Esophagus squamous epithelium (tissue), 5 donors: ENCODE results near the gene CCDC102A. TPM values are rescaled to one million over a fixed set of nuclear protein-coding genes. Genes with fewer than 3 reads are reported as not detected.
"Not testable (repeated sequence)": the region's sequence is repeated elsewhere in the genome, so short reads cannot be mapped to it uniquely, and the experiment has no call there.

Source experiments
- DNase-seq: peaks from one replicate; lab custom pipeline; 2025; lab: John Stamatoyannopoulos, UW
- H3K27ac ChIP-seq, 4 donors: fragments of 200-600 bp; sonication (generic); one replicate each; pipeline ENCODE4 v1.5.1; 2016 to 2019; ENCODE audit warnings: mild to moderate bottlenecking in 1 of 4
- H3K27me3 ChIP-seq, 4 donors: fragments of 200-600 bp; sonication (generic); 1 replicate in 3 of 4; 2 replicates in 1 of 4; pipeline versions ENCODE4 v1.5.1 to v1.6.0; 2017 to 2021; ENCODE audit warnings: antibody characterized with exemption in 1 of 4
- H3K36me3 ChIP-seq, 3 donors: fragments of 200-600 bp; sonication (generic); one replicate each; pipeline ENCODE4 v1.5.1; 2016 to 2019
- H3K4me1 ChIP-seq, 3 donors: fragments of 200-600 bp; sonication (generic); one replicate each; pipeline ENCODE4 v1.5.1; 2017 to 2019
- H3K4me3 ChIP-seq, 4 donors: fragments of 200-600 bp; sonication (generic); 1 replicate in 3 of 4; 2 replicates in 1 of 4; pipeline ENCODE4 v1.5.1; 2016 to 2019; ENCODE audit warnings: mild to moderate bottlenecking in 2 of 4, moderate library complexity in 1 of 4
- H3K9me3 ChIP-seq, 3 donors: fragments of 200-600 bp; sonication (generic); one replicate each; pipeline ENCODE4 v1.5.1; 2016 to 2019
- POLR2A ChIP-seq, 4 donors: fragments of 450-650 bp; IDR thresholded peaks; one replicate each; pipeline ENCODE4 v1.6.1; 2017; ENCODE audit warnings: antibody characterized with exemption in 4 of 4, mild to moderate bottlenecking in 4 of 4, moderate library complexity in 3 of 4
- WGBS, 2 donors: methylation state at CpG; one replicate each; pipeline ENCODE4 v1.1.5; 2018; 5-methylcytosine and 5-hydroxymethylcytosine counted together
- intact Hi-C: fragments of 100-400 bp; cut with DNase I; formaldehyde crosslinking; loops from one replicate; pipeline ENCODE4 v1.15.0; 2022
- total RNA-seq, 4 donors: library from RNA; depleted of rRNA; stranded (reverse); fragments of >200 nt; gene quantifications; one replicate each; pipeline ENCODE4 v1.1.0, GENCODE V29; 2016
- TF ChIP-seq, protein P1 (sequence below), 6 experiments: fragments of 450-650 bp in 4 of 6; fragments of 200-600 bp in 2 of 6; sonication (generic) in 2 of 6; IDR thresholded peaks; one replicate each; pipeline ENCODE4 v1.5.1; 2016 to 2019; ENCODE audit warnings: antibody characterized with exemption in 6 of 6, mild to moderate bottlenecking in 4 of 6, moderate library complexity in 4 of 6
- donor health status: DM: yes; HTN: yes; CAD: no.

The CCDC102A gene
- total RNA-seq, 4 donors from 2014 or later, result 3.5 to 10.9 (median 6.9) TPM

DNA sequence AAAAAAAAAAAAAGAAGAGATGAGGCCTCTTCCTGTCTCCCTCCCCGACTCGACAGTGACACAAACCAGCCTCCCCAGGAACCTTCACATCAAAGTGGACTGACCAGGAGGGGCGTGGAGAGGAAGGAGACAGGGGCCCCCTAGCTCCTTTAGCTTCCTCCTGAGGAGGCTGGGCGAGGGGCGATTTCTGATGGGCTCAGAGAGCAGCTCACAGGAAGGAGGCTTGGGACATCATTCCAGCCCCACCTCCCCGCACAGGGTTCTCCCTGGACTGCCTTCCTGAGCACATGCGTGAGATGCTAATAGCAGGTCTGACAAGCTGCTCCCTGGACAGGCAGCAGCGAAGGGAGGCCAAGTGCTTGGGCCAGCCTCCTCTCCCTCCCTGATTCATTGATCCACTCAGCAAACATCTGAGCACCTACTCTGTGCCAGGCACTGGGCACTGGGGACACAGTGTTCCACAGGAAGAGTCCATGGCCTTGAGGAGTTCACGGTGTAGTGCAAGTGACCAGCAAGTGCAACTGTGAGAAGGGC, 35.7 kb downstream of the CCDC102A start:
- DNase-seq, result no peak
- no peak overlapping the region for H3K27ac ChIP-seq

DNA sequence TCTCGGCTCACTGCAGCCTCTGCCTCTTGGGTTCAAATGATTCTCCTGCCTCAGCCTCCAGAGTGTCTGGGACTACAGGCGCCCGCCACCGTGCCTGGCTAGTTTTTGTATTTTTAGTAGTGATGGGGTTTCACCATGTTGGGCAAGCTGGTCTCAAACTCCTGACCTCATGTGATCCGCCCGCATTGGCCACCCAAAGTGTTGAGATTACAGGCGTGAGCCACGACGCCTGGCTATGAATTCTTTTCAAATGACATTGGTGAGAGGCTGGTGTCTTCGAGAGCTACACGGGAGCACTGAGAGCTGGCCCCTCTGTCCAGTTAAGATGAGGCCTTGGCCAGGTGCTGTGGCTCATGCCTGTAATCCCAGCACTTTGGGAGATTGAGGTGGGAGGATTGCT, 36.4 kb downstream of the CCDC102A start:
- intact Hi-C loops, H3K27me3 ChIP-seq, H3K27ac ChIP-seq, H3K4me1 ChIP-seq, H3K9me3 ChIP-seq, H3K4me3 ChIP-seq, H3K36me3 ChIP-seq, DNase-seq: not testable (repeated sequence)
- WGBS, 2 donors, result 89 to 91% methylated on average over 5 to 9 of the region's 11 CpGs

More for the DNA sequence above, 35.7 kb downstream of the CCDC102A start:
- Histone ChIP-seq H3K36me3 (no peaks in the 10 kb centered on the region), H3K4me3 (no peak overlapping the region), H3K9me3 (no peaks in the 10 kb centered on the region), H3K4me1 (no peaks in the 10 kb centered on the region), H3K27me3 (peaks cover 0 to 4% (median 0%) of the 10 kb centered on the region in 4 donors)
- WGBS, 2 donors, result 44 to 70% methylated on average over 6 to 7 of the region's 9 CpGs
- TF ChIP-seq POLR2A (IDR thresholded peaks at IDR 0.05), result no peak
- TF ChIP-seq, protein P1, sequence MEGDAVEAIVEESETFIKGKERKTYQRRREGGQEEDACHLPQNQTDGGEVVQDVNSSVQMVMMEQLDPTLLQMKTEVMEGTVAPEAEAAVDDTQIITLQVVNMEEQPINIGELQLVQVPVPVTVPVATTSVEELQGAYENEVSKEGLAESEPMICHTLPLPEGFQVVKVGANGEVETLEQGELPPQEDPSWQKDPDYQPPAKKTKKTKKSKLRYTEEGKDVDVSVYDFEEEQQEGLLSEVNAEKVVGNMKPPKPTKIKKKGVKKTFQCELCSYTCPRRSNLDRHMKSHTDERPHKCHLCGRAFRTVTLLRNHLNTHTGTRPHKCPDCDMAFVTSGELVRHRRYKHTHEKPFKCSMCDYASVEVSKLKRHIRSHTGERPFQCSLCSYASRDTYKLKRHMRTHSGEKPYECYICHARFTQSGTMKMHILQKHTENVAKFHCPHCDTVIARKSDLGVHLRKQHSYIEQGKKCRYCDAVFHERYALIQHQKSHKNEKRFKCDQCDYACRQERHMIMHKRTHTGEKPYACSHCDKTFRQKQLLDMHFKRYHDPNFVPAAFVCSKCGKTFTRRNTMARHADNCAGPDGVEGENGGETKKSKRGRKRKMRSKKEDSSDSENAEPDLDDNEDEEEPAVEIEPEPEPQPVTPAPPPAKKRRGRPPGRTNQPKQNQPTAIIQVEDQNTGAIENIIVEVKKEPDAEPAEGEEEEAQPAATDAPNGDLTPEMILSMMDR (IDR thresholded peaks at IDR 0.05), result no peak
- intact Hi-C loops, result no loop called here

GRCh38 chr16:57498031-57498430, 38.3 kb downstream of the CCDC102A start:
- Histone ChIP-seq H3K9me3 (no peaks in the 10 kb centered on the region), H3K4me3 (no peak overlapping the region), H3K4me1 (no peaks in the 10 kb centered on the region), H3K36me3 (no peaks in the 10 kb centered on the region), H3K27me3 (peaks cover 0 to 4% (median 0%) of the 10 kb centered on the region in 4 donors), H3K27ac (no peak overlapping the region)
- intact Hi-C loops, result no loop called here
- TF ChIP-seq, protein P1 (IDR thresholded peaks at IDR 0.05), result no peak
- TF ChIP-seq POLR2A (IDR thresholded peaks at IDR 0.05), result no peak
- DNase-seq, result no peak
- 100% methylated on average over 1 of the region's 4 CpGs; no CpG with 5 or more reads in 1 of the 2 donors for WGBS, 2 donors

GRCh38 chr16:57497121-57497520, 39.2 kb downstream of the CCDC102A start:
- Histone ChIP-seq H3K27me3 (peaks cover 0 to 4% (median 0%) of the 10 kb centered on the region in 4 donors), H3K27ac (no peak overlapping the region), H3K4me3 (no peak overlapping the region), H3K36me3 (no peaks in the 10 kb centered on the region), H3K9me3 (no peaks in the 10 kb centered on the region), H3K4me1 (no peaks in the 10 kb centered on the region)
- no peak for DNase-seq
- intact Hi-C loops, result no loop called here
- no peak for TF ChIP-seq POLR2A (IDR thresholded peaks at IDR 0.05)
- TF ChIP-seq, protein P1 (IDR thresholded peaks at IDR 0.05), result no peak
- 76 to 80% methylated on average over 12 to 13 of the region's 13 CpGs for WGBS, 2 donors

DNA sequence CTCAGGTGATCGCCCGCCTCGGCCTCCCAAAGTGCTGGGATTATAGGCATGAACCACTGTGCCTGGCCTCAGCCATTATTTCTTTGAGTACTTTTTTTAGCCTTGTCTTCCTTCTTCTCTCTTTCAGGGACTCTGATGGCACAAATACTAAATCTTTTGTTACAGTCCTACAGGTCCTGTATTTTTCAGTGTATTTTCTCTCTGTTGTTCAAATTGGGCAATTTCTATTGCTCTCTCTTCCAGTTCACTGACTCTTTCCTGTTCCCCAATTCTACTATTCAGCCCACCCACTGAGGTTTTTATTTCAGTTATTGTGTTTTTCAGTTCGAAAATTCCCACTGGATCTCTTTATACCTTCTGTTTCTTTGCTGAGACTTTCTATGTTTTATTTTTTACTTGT, 42.6 kb downstream of the CCDC102A start:
- TF ChIP-seq, protein P1 (IDR thresholded peaks at IDR 0.05), result no peak
- no peak for TF ChIP-seq POLR2A (IDR thresholded peaks at IDR 0.05)
- WGBS, 2 donors, result 87% methylated on average over 4 of the region's 4 CpGs
- Histone ChIP-seq H3K4me3 (no peak overlapping the region), H3K4me1 (no peaks in the 10 kb centered on the region), H3K36me3 (no peaks in the 10 kb centered on the region), H3K9me3 (no peaks in the 10 kb centered on the region), H3K27ac (no peak overlapping the region), H3K27me3 (peaks cover 0 to 4% (median 0%) of the 10 kb centered on the region in 4 donors)
- intact Hi-C loops, result no loop called here
- DNase-seq, result no peak
